H1 (cell line): Measurements from ENCODE around the gene CD63. TPM values are rescaled to one million over a fixed set of nuclear protein-coding genes. Genes with fewer than 3 reads are reported as not detected.

Experiments used
- BACH1 ChIP-seq: IDR thresholded peaks from 2 replicates; pipeline ENCODE4 v1.6.1; 2012; ENCODE audit warnings: low read length, improper control_type of control experiment
- BCL11A ChIP-seq, 2 experiments: IDR thresholded peaks; one replicate each; pipeline ENCODE4 v1.6.1; 2011; ENCODE audit warnings: low read depth in 2 of 2, low read length in 2 of 2, mild to moderate bottlenecking in 2 of 2
- CREB1 ChIP-seq: IDR thresholded peaks from 2 replicates; pipeline ENCODE4 v1.6.1; 2012; ENCODE audit warnings: inconsistent platforms
- EZH2 ChIP-seq: fragments of 200-600 bp; sonication (generic); IDR thresholded peaks from 2 replicates; pipeline ENCODE4 v1.7.1; 2012; ENCODE audit warnings: low read depth, mild to moderate bottlenecking, moderate library complexity, low read length, inconsistent platforms; ENCODE audit not compliant: severe bottlenecking
- GTF2F1 ChIP-seq: IDR thresholded peaks from 2 replicates; pipeline ENCODE4 v1.6.1; 2012; ENCODE audit warnings: low read depth, low read length, improper control_type of control experiment, borderline replicate concordance
- JUN ChIP-seq: IDR thresholded peaks from 2 replicates; pipeline ENCODE4 v1.6.1; 2011; ENCODE audit warnings: low read depth, mild to moderate bottlenecking, improper control_type of control experiment, low read length
- SAP30 ChIP-seq: fragments of 300-600 bp; sonication (generic); IDR thresholded peaks from 2 replicates; pipeline ENCODE4 v1.7.1; 2012; ENCODE audit warnings: low read length, moderate library complexity, mild to moderate bottlenecking, inconsistent platforms; ENCODE audit not compliant: insufficient read depth, insufficient replicate concordance
- SP4 ChIP-seq: IDR thresholded peaks from 2 replicates; pipeline ENCODE4 v1.6.1; 2012; ENCODE audit warnings: low read length, inconsistent platforms
- SUZ12 ChIP-seq: fragments of 200-600 bp; sonication (generic); IDR thresholded peaks from 2 replicates; pipeline ENCODE4 v1.6.1; 2012; ENCODE audit warnings: mild to moderate bottlenecking, inconsistent platforms, low read length, moderate library complexity, mixed read lengths
- polyA plus RNA-seq, 7 experiments: library from polyadenylated mRNA; depleted of rRNA in 3 of 7; stranded (reverse) in 5 of 7; unstranded in 2 of 7; fragments of >200 nt in 5 of 7; fragments of 200-250 nt in 2 of 7; gene quantifications; 1 replicate in 5 of 7; 2 replicates in 1 of 7; 4 replicates in 1 of 7; pipeline versions ENCODE4 v1.2.1 to v1.2.3, GENCODE V29; 2011 to 2013; ENCODE audit warnings: missing spikeins in 2 of 7, mixed read lengths in 2 of 7
- total RNA-seq: library from RNA; stranded (reverse); fragmentation: NEBNext Ultra II Directional; extraction: Animal tissue kit (Norgen Biotek cat#: 25700); gene quantifications from 2 replicates; pipeline ENCODE4 v1.2.1, GENCODE V29; 2021
- TF ChIP-seq, protein P1 (sequence below): fragments of 300-600 bp; sonication (generic); IDR thresholded peaks from 2 replicates; pipeline ENCODE4 v1.7.1; 2012; ENCODE audit warnings: low read length, moderate library complexity, mild to moderate bottlenecking, inconsistent platforms; ENCODE audit not compliant: insufficient replicate concordance
- TF ChIP-seq, protein P2 (sequence below): IDR thresholded peaks from 2 replicates; pipeline ENCODE4 v1.6.1; 2012; ENCODE audit warnings: inconsistent platforms

Gene CD63
- total and polyA plus RNA-seq, 2 of the 8 experiments (the other 6 are each of a cell fraction or from before 2014, with no cell fraction given): 440 to 526 TPM

DNA sequence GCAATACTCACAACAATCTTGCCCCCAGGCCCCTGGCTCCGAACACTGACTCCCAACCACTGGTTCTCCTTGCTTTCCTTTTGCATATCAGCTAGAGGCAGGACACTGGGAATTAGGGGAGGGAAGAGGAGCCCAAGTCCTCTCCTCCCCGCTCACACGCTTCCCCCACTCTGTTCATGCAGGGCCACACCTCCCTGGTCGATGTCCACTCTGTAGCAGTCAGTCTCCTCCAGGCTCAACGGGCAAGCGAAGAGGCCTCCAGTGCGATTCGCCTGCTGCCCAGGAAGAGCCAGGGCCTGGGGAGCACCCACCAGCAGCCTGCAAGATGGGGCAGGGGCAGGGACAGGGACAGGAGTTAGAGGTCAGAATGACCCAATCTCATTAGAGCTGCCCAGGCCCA is 25.9 kb downstream of the CD63 start (continued):
- TF ChIP-seq, protein P1, sequence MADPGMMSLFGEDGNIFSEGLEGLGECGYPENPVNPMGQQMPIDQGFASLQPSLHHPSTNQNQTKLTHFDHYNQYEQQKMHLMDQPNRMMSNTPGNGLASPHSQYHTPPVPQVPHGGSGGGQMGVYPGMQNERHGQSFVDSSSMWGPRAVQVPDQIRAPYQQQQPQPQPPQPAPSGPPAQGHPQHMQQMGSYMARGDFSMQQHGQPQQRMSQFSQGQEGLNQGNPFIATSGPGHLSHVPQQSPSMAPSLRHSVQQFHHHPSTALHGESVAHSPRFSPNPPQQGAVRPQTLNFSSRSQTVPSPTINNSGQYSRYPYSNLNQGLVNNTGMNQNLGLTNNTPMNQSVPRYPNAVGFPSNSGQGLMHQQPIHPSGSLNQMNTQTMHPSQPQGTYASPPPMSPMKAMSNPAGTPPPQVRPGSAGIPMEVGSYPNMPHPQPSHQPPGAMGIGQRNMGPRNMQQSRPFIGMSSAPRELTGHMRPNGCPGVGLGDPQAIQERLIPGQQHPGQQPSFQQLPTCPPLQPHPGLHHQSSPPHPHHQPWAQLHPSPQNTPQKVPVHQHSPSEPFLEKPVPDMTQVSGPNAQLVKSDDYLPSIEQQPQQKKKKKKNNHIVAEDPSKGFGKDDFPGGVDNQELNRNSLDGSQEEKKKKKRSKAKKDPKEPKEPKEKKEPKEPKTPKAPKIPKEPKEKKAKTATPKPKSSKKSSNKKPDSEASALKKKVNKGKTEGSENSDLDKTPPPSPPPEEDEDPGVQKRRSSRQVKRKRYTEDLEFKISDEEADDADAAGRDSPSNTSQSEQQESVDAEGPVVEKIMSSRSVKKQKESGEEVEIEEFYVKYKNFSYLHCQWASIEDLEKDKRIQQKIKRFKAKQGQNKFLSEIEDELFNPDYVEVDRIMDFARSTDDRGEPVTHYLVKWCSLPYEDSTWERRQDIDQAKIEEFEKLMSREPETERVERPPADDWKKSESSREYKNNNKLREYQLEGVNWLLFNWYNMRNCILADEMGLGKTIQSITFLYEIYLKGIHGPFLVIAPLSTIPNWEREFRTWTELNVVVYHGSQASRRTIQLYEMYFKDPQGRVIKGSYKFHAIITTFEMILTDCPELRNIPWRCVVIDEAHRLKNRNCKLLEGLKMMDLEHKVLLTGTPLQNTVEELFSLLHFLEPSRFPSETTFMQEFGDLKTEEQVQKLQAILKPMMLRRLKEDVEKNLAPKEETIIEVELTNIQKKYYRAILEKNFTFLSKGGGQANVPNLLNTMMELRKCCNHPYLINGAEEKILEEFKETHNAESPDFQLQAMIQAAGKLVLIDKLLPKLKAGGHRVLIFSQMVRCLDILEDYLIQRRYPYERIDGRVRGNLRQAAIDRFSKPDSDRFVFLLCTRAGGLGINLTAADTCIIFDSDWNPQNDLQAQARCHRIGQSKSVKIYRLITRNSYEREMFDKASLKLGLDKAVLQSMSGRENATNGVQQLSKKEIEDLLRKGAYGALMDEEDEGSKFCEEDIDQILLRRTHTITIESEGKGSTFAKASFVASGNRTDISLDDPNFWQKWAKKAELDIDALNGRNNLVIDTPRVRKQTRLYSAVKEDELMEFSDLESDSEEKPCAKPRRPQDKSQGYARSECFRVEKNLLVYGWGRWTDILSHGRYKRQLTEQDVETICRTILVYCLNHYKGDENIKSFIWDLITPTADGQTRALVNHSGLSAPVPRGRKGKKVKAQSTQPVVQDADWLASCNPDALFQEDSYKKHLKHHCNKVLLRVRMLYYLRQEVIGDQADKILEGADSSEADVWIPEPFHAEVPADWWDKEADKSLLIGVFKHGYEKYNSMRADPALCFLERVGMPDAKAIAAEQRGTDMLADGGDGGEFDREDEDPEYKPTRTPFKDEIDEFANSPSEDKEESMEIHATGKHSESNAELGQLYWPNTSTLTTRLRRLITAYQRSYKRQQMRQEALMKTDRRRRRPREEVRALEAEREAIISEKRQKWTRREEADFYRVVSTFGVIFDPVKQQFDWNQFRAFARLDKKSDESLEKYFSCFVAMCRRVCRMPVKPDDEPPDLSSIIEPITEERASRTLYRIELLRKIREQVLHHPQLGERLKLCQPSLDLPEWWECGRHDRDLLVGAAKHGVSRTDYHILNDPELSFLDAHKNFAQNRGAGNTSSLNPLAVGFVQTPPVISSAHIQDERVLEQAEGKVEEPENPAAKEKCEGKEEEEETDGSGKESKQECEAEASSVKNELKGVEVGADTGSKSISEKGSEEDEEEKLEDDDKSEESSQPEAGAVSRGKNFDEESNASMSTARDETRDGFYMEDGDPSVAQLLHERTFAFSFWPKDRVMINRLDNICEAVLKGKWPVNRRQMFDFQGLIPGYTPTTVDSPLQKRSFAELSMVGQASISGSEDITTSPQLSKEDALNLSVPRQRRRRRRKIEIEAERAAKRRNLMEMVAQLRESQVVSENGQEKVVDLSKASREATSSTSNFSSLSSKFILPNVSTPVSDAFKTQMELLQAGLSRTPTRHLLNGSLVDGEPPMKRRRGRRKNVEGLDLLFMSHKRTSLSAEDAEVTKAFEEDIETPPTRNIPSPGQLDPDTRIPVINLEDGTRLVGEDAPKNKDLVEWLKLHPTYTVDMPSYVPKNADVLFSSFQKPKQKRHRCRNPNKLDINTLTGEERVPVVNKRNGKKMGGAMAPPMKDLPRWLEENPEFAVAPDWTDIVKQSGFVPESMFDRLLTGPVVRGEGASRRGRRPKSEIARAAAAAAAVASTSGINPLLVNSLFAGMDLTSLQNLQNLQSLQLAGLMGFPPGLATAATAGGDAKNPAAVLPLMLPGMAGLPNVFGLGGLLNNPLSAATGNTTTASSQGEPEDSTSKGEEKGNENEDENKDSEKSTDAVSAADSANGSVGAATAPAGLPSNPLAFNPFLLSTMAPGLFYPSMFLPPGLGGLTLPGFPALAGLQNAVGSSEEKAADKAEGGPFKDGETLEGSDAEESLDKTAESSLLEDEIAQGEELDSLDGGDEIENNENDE: no peak
- TF ChIP-seq CREB1 (no peak), SP4 (no peak), SAP30 (no peak), JUN (no peak), EZH2 (no peak), BACH1 (no peak), GTF2F1 (no peak), BCL11A (IDR thresholded peaks at IDR 0.05; ENCODE audit: low read depth in 2 of 2, low read length in 2 of 2) (no peak), SUZ12 (no peak)
- TF ChIP-seq, protein P2, sequence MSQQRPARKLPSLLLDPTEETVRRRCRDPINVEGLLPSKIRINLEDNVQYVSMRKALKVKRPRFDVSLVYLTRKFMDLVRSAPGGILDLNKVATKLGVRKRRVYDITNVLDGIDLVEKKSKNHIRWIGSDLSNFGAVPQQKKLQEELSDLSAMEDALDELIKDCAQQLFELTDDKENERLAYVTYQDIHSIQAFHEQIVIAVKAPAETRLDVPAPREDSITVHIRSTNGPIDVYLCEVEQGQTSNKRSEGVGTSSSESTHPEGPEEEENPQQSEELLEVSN: no peak
